CD14-positive monocyte (primary cell): ENCODE data around the gene NGRN. TPM values are rescaled to one million over a fixed set of nuclear protein-coding genes. Genes with fewer than 3 reads are reported as not detected.
A peak's percentile ranks its signal among the peaks of the same experiment; 100 is the strongest.
"Not testable (repeated sequence)": the region's sequence is repeated elsewhere in the genome, so short reads cannot be mapped to it uniquely, and the experiment has no call there.

ENCODE experiments used
- DNase-seq, 3 donors: peaks; one replicate each; pipeline ENCODE4 v3.0.0-alpha.2; 2011 to 2022
- H2AFZ ChIP-seq: 2 replicates; pipeline ENCODE4 v1.6.0; 2012; ENCODE audit warnings: mild to moderate bottlenecking, low read depth, low read length, inconsistent platforms; ENCODE audit not compliant: insufficient read depth, poor library complexity, severe bottlenecking
- H3K27ac ChIP-seq, 2 donors: 1 replicate in 1 of 2; 2 replicates in 1 of 2; pipeline ENCODE4 v1.5.1; 2012 to 2013; ENCODE audit warnings: low read length in 2 of 2, control low read depth in 1 of 2, inconsistent platforms in 1 of 2, low read depth in 1 of 2, mild to moderate bottlenecking in 1 of 2
- H3K27me3 ChIP-seq, 2 donors: one replicate each; pipeline versions ENCODE4 v1.6.0 to v1.6.1; 2011 to 2013; ENCODE audit warnings: low read length in 2 of 2; ENCODE audit not compliant: control insufficient read depth in 2 of 2, insufficient read depth in 2 of 2
- H3K36me3 ChIP-seq, 2 donors: replicated peaks in 1 of 2; 1 replicate in 1 of 2; 2 replicates in 1 of 2; pipeline versions ENCODE4 v1.5.1 to v1.6.1; 2012 to 2013; ENCODE audit warnings: low read length in 2 of 2, control low read depth in 1 of 2, inconsistent platforms in 1 of 2, mild to moderate bottlenecking in 1 of 2; ENCODE audit not compliant: insufficient read depth in 2 of 2, control insufficient read depth in 1 of 2
- H3K4me1 ChIP-seq, 2 donors: 1 replicate in 1 of 2; 2 replicates in 1 of 2; pipeline versions ENCODE4 v1.5.1 to v1.6.1; 2012 to 2013; ENCODE audit warnings: low read length in 2 of 2, control low read depth in 1 of 2, inconsistent platforms in 1 of 2, mild to moderate bottlenecking in 1 of 2, moderate library complexity in 1 of 2; ENCODE audit not compliant: insufficient read depth in 2 of 2, control insufficient read depth in 1 of 2
- H3K4me2 ChIP-seq: replicated peaks from 2 replicates; pipeline ENCODE3; 2012; ENCODE audit warnings: low read length, moderate library complexity, mild to moderate bottlenecking; ENCODE audit not compliant: poor library complexity, severe bottlenecking; ENCODE audit errors: extremely low read depth
- H3K4me3 ChIP-seq, 3 experiments: fragments of 200-600 bp in 1 of 3; sonication (generic) in 1 of 3; replicated peaks in 1 of 3; 1 replicate in 2 of 3; 2 replicates in 1 of 3; pipeline ENCODE4 v1.5.1; 2011 to 2013; ENCODE audit warnings: low read length in 3 of 3, mild to moderate bottlenecking in 3 of 3, control low read depth in 2 of 3, low read depth in 2 of 3, inconsistent platforms in 1 of 3, moderate library complexity in 1 of 3
- H3K79me2 ChIP-seq: 2 replicates; pipeline ENCODE4 v1.6.0; 2012; ENCODE audit warnings: mild to moderate bottlenecking, control low read depth, inconsistent platforms, low read length, moderate library complexity; ENCODE audit not compliant: insufficient read depth
- H3K9ac ChIP-seq: 2 replicates; pipeline ENCODE4 v1.6.0; 2017; ENCODE audit warnings: low read length, mild to moderate bottlenecking; ENCODE audit not compliant: insufficient read depth, poor library complexity, severe bottlenecking
- H3K9me3 ChIP-seq, 2 donors: replicated peaks in 1 of 2; 1 replicate in 1 of 2; 2 replicates in 1 of 2; pipeline versions ENCODE4 v1.5.1 to v1.6.1; 2012 to 2013; ENCODE audit warnings: low read length in 2 of 2, control low read depth in 1 of 2; ENCODE audit not compliant: control insufficient read depth in 1 of 2, insufficient read depth in 1 of 2
- H4K20me1 ChIP-seq: 2 replicates; pipeline ENCODE4 v1.6.0; 2012; ENCODE audit warnings: mild to moderate bottlenecking, low read length, control low read depth, moderate library complexity; ENCODE audit not compliant: insufficient read depth
- H3K27ac Mint-ChIP-seq, 7 donors: one replicate each; pipeline ENCODE4 v1.8.0; 2020; ENCODE audit warnings: mild to moderate bottlenecking in 7 of 7, mixed read lengths in 7 of 7, moderate library complexity in 6 of 7, inconsistent platforms in 2 of 7
- H3K27me3 Mint-ChIP-seq, 3 donors: one replicate each; pipeline ENCODE4 v1.8.0; 2021 to 2022; ENCODE audit warnings: low read depth in 3 of 3, mild to moderate bottlenecking in 3 of 3, mixed read lengths in 3 of 3, moderate library complexity in 3 of 3, inconsistent platforms in 1 of 3
- H3K36me3 Mint-ChIP-seq, 2 donors: one replicate each; pipeline ENCODE4 v1.8.0; 2020; ENCODE audit warnings: mixed read lengths in 2 of 2, inconsistent platforms in 1 of 2, mild to moderate bottlenecking in 1 of 2
- H3K4me1 Mint-ChIP-seq: one replicate; pipeline ENCODE4 v1.8.0; 2020; ENCODE audit warnings: mild to moderate bottlenecking, mixed read lengths
- H3K4me3 Mint-ChIP-seq, 2 donors: one replicate each; pipeline ENCODE4 v1.8.0; 2020; ENCODE audit warnings: mild to moderate bottlenecking in 2 of 2, mixed read lengths in 2 of 2, moderate library complexity in 1 of 2
- H3K9me3 Mint-ChIP-seq, 7 donors: one replicate each; pipeline ENCODE4 v1.8.0; 2020 to 2022; ENCODE audit warnings: mixed read lengths in 7 of 7, mild to moderate bottlenecking in 6 of 7, moderate library complexity in 6 of 7, inconsistent platforms in 2 of 7
- WGBS: methylation state at CpG from one replicate; pipeline ENCODE4 v1.1.5; 2013; ENCODE audit warnings: missing lambda C conversion rate; ENCODE audit not compliant: insufficient coverage; 5-methylcytosine and 5-hydroxymethylcytosine counted together
- intact Hi-C, 2 donors: fragments of 100-400 bp; cut with micrococcal nuclease; formaldehyde crosslinking; loops; one replicate each; pipeline versions ENCODE4 v1.15.0 to v1.15.1; 2023
- polyA plus RNA-seq, 3 donors: library from polyadenylated mRNA; depleted of rRNA in 1 of 3; unstranded in 2 of 3; stranded (reverse) in 1 of 3; fragments of 300-500 nt in 2 of 3; fragments of >200 nt in 1 of 3; fragmentation: Illumina TruSeq in 2 of 3; gene quantifications; 1 replicate in 2 of 3; 2 replicates in 1 of 3; pipeline ENCODE4 v1.2.3, GENCODE V29; 2012 to 2021
- TF ChIP-seq, protein P1 (sequence below): fragments of 200-600 bp; IDR thresholded peaks from one replicate; pipeline ENCODE4 v1.8.0; 2022; ENCODE audit warnings: antibody characterized with exemption, mild to moderate bottlenecking

The NGRN gene
- polyA plus RNA-seq, 3 donors: 14.4 to 20.3 (median 18.9) TPM

DNA sequence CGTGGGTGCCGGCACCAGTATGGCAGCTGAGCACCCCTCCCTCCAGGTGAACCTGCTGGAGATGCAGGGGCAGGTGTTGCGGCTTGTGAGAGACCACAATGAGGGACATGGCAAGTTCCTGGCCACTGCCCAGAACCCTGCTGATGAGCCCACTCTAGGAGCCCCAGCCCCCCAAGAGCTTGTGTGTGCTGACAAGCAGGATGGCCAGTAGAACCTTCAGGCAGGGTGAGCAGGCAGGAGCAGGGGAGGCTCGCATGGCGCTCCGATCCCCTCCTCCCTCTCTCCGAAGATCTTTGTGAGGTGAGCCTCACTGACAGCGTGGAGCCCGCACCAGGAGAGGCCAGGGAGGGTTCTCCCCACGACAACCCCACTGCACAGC lies 29.8 kb downstream of the NGRN start:
- TF ChIP-seq, protein P1, sequence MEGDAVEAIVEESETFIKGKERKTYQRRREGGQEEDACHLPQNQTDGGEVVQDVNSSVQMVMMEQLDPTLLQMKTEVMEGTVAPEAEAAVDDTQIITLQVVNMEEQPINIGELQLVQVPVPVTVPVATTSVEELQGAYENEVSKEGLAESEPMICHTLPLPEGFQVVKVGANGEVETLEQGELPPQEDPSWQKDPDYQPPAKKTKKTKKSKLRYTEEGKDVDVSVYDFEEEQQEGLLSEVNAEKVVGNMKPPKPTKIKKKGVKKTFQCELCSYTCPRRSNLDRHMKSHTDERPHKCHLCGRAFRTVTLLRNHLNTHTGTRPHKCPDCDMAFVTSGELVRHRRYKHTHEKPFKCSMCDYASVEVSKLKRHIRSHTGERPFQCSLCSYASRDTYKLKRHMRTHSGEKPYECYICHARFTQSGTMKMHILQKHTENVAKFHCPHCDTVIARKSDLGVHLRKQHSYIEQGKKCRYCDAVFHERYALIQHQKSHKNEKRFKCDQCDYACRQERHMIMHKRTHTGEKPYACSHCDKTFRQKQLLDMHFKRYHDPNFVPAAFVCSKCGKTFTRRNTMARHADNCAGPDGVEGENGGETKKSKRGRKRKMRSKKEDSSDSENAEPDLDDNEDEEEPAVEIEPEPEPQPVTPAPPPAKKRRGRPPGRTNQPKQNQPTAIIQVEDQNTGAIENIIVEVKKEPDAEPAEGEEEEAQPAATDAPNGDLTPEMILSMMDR: no peak
- H3K9me3 ChIP-seq: no peaks in the 10 kb centered on the region
- Mint-ChIP-seq H3K9me3 (no peaks in the 10 kb centered on the region), H3K36me3 (no peaks in the 10 kb centered on the region), H3K4me1 (peaks cover 4% of the 10 kb centered on the region), H3K27ac (no peak overlapping the region), H3K4me3 (peak overlapping the region in 1 of 2 donors; percentile 12), H3K27me3 (peaks cover 0 to 8% (median 2%) of the 10 kb centered on the region in 3 donors)
- no peak overlapping the region for H3K4me3 ChIP-seq
- H3K4me2 ChIP-seq: no peak overlapping the region
- no peak overlapping the region for H3K9ac ChIP-seq
- no peak overlapping the region for H2AFZ ChIP-seq
- H3K79me2 ChIP-seq: no peaks in the 10 kb centered on the region
- intact Hi-C loops: no loop called here
- no peak overlapping the region for H3K27ac ChIP-seq
- peaks cover 0 to 5% of the 10 kb centered on the region in 2 donors for H3K4me1 ChIP-seq
- 80% methylated on average over 10 of the region's 10 CpGs for WGBS
- DNase-seq: no peak
- H3K27me3 ChIP-seq: no peaks in the 10 kb centered on the region
- H3K36me3 ChIP-seq: no peaks in the 10 kb centered on the region
- no peaks in the 10 kb centered on the region for H4K20me1 ChIP-seq

DNA sequence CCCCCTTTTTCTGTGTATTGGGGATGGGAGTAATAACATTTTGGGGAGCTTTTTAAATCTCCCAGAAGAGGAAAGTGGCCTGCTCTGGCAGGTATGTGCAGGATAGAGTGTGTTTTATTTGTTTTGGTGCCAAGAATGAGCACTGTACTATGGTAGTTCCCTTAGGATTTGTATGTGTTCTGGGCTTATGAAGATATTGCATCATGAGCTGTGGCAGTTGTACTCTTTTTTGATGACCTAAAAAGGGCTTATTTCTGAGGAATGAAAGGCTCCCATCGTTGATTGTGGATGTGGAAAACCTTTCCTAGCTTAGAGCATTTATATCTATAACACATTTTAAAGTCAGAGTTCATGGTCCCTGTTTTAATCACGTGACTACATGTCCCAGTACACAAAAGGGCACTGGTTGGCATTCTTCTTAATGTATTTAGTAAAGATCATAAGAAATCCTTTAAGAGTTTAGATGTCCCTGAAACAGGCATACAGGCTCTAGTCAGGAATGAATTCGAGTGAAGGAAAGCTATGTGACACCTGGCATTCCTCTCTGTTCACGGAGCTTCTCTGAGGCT lies 30.9 kb downstream of the NGRN start:
- H3K9me3 ChIP-seq, H3K27me3 Mint-ChIP-seq, H3K4me2 ChIP-seq, H3K27ac ChIP-seq, H3K4me1 ChIP-seq, H3K4me3 Mint-ChIP-seq, H3K36me3 ChIP-seq, H3K4me1 Mint-ChIP-seq, intact Hi-C loops, H4K20me1 ChIP-seq, H2AFZ ChIP-seq, H3K36me3 Mint-ChIP-seq, H3K9me3 Mint-ChIP-seq, H3K4me3 ChIP-seq, H3K27me3 ChIP-seq, H3K9ac ChIP-seq, H3K79me2 ChIP-seq, H3K27ac Mint-ChIP-seq, DNase-seq: not testable (repeated sequence)
- 100% methylated on average over 2 of the region's 4 CpGs for WGBS
